Activated naive CD8-positive, alpha-beta T cell treated with anti-CD3 and anti-CD28 coated beads, Interleukin-2, amount 50 U/mL, for 16 hours (primary cell): ENCODE results near the gene KRTAP5-2.

Source experiments
- DNase-seq: peaks from one replicate; pipeline ENCODE4 v3.0.0-alpha.2; 2020; ENCODE audit warnings: low read depth, low spot score

The KRTAP5-2 gene

GRCh38 chr11:1567721-1568100 lies 30.4 kb downstream of the KRTAP5-2 start:
- DNase-seq, result no peak

- DNase-seq, result no peak
These were observed 30.9 kb downstream of the KRTAP5-2 start for GRCh38 chr11:1567052-1567720.

GRCh38 chr11:1566381-1567051 lies 31.6 kb downstream of the KRTAP5-2 start:
- no peak for DNase-seq

GRCh38 chr11:1565904-1566247 lies 32.2 kb downstream of the KRTAP5-2 start:
- no peak for DNase-seq

- DNase-seq, result no peak
These were observed 32.8 kb downstream of the KRTAP5-2 start for GRCh38 chr11:1565173-1565903.

- DNase-seq, result no peak
These were observed 33.4 kb downstream of the KRTAP5-2 start for GRCh38 chr11:1564535-1565172.

- DNase-seq, result no peak
These were observed 34.2 kb downstream of the KRTAP5-2 start for GRCh38 chr11:1563697-1564534.

GRCh38 chr11:1563149-1563638 lies 34.9 kb downstream of the KRTAP5-2 start:
- DNase-seq, result no peak

GRCh38 chr11:1562469-1563148 lies 35.5 kb downstream of the KRTAP5-2 start:
- no peak for DNase-seq

GRCh38 chr11:1561955-1562354 lies 36.1 kb downstream of the KRTAP5-2 start:
- DNase-seq, result no peak

- DNase-seq, result no peak
These were observed 36.8 kb downstream of the KRTAP5-2 start for GRCh38 chr11:1561266-1561665.

- no peak for DNase-seq
These were observed 37.3 kb downstream of the KRTAP5-2 start for GRCh38 chr11:1560649-1561251.

- no peak for DNase-seq
These were observed 38.0 kb downstream of the KRTAP5-2 start for GRCh38 chr11:1560002-1560648.

- DNase-seq, result no peak
These were observed 38.8 kb downstream of the KRTAP5-2 start for GRCh38 chr11:1559111-1559951.

- no peak for DNase-seq
These were observed 39.4 kb downstream of the KRTAP5-2 start for GRCh38 chr11:1558775-1559110.

GRCh38 chr11:1557904-1558774 lies 40.0 kb downstream of the KRTAP5-2 start:
- DNase-seq, result no peak

- DNase-seq, result no peak
These were observed 40.8 kb downstream of the KRTAP5-2 start for GRCh38 chr11:1557051-1557884.
